Mucosa of gallbladder (tissue), 1 donor: ENCODE data around the gene MFAP1. TPM values are rescaled to one million over a fixed set of nuclear protein-coding genes. Genes with fewer than 3 reads are reported as not detected.
"Not testable (repeated sequence)": the region's sequence is repeated elsewhere in the genome, so short reads cannot be mapped to it uniquely, and the experiment has no call there.

Source experiments
- DNase-seq: peaks from one replicate; pipeline ENCODE4 v3.0.0-alpha.2; 2020; ENCODE audit warnings: low spot score
- total RNA-seq: library from RNA; stranded (reverse); gene quantifications from one replicate; pipeline ENCODE4 v1.2.1, GENCODE V29; 2021
- donor health status: DM: no; HTN: no; CAD: no.

The MFAP1 gene
- total RNA-seq, 1 donor from 2014 or later = 25.6 TPM

- no peak for DNase-seq
Measured at GRCh38 chr15:43821505-43821904, 3.0 kb downstream of the MFAP1 start.

GRCh38 chr15:43815064-43815463 lies 9.4 kb downstream of the MFAP1 start:
- DNase-seq = not testable (repeated sequence)

DNA sequence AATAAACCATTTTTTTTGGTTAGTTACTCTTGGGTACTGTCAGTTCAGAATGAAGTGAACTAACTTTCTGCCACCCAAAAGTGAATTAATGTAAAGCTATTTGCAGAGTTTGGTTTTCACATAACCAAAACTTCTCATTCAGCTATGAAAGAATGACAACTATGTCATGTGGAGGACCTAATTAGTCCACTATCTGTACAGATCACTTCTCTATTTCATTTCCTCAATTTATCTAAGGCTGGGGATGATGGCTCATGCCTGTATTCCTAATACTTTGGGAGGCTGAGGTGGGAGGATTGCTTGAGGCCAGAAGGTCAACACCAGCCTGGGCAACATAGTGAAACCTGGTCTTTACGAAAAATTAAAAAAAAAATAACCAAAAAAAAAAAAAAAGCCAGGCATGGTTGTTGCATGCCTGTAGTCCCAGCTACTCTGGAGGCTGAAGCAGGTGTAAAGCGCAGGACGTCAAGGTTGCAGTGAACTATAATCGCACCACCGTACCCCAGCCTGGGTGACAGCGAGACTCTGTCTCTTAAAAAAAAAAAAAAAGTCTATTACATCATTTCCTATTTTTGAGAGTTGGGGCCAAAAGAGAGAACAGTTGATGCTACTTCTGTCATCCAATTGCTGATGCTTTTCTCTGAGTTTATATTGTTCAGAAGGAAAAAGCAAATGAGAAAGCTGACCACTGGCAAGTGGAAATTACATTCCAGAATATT lies 15.4 kb downstream of the MFAP1 start:
- DNase-seq = no peak

DNA sequence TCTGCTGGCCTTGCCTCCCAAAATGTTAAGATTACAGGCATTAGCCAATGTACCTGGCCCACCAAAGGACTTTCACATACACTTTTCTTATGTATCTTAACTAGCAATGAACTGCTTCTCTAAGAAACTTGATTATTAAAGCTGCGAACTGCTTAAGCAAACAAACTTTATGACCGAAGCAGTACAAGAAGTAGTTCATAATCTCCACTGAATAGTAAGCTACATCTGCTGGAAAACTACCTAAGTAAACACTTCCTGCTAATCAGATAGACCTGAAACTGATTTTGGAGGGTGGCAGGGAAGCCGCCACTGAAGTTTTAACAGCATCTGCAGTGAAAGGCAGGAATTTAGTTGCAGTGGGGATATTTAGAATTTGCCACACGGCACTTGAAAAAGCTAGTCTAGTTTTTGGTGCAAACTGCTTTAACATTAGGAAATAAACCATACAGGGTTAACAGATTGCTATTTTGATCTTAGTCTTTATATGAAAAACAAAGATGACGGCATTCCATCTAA lies 16.0 kb downstream of the MFAP1 start:
- DNase-seq = no peak

GRCh38 chr15:43802676-43803075 lies 21.8 kb downstream of the MFAP1 start:
- not testable (repeated sequence) for DNase-seq

DNA sequence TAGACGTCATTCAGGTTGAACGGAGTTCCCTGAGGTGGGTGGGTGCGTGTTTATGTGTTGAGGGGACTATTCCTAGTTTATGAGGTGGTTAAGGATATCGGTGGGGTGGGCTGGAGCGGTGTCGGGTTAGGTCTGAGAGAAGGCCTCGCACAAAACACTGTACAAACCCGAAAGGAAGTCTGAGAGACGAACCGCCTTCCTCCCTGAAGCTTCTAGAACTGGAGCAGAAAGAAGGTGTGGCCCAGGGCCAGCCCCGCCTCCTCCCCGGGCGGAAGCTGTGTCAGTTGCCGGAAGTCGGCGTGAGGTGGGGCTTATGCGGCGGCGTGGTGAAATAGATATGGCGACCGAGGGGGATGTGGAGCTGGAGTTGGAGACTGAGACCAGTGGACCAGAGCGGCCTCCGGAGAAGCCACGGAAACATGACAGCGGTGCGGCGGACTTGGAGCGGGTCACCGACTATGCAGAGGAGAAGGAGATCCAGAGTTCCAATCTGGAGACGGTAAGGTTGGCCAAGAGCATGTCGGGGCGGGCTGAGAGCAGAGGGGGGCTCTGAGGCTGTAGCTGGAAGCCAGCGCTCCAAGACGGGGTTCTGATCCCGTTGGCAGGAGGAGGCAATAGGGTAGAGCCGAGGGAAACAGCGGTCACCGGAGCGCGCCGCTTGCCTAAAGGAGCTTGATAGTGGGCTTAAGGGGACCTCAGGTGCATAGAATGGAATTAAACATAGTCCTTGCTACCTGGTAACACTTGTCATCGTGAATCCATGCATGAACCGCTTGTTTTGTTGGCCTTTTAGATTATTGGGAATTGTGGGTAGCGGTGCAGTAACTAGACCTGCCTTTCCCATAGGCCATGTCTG lies 24.0 kb downstream of the MFAP1 start, which contains the start of gene HYPK:
HYPK (plus strand) TSS at position 314 of the 856 bp plus-strand sequence; CDS start at position 338, 24 bp downstream.
- DNase-seq = peak; percentile 95

DNA sequence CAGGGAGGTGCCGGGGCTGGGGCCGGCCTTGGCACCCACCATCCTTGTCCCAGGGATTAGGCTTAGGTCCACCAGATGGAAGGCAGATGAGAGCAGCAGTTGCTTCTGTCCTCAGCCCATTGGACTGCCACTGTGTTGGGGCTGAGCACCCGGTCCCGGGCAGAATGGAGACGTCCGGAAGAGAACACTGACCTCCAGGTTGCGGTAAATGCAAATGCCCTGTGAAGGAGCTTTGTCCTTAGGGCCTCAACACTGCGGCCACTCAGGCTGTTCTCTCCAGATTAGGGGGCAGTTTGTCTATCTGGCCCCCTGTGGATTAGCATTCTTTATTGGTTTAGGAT lies 24.6 kb downstream of the MFAP1 start, which contains the start of gene SERINC4:
SERINC4 (minus strand) TSS at position 276 of the 341 bp plus-strand sequence; CDS start at position 42, 234 bp downstream.
- no peak for DNase-seq

DNA sequence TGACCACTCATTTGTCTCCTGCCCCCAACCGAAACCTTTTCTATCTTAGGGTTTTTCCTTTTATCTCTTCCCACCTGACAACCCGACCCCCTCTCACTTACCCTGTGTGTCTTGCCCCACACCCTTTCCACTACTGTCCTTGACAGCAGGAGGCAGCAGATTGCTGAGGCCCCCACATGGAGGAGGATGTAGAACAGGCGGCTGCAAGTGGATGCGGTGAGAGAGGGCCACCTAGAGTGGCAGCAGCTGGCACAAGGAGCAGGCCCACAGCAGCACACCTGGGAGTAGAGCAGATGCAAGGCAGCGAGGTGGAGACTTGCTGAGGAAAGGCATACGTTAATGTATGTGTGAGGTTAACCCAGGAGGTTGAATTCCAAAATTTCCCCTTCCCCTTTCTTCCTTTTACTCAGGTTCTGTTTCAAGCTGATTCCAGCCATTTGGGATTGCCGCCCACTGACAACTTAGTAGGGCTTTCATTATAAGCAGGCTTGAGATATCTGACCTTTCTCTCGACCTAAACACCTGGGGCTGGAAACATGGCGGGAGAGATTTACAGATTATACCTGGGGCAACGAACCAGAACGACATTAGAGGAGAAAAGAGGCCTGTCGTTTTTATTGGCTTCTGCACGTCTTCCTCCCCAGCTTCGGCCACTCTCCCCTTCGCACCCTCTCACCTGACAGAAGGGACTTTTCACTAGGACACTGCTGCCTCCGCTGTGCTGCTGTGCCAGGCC lies 25.1 kb downstream of the MFAP1 start:
- DNase-seq = no peak

DNA sequence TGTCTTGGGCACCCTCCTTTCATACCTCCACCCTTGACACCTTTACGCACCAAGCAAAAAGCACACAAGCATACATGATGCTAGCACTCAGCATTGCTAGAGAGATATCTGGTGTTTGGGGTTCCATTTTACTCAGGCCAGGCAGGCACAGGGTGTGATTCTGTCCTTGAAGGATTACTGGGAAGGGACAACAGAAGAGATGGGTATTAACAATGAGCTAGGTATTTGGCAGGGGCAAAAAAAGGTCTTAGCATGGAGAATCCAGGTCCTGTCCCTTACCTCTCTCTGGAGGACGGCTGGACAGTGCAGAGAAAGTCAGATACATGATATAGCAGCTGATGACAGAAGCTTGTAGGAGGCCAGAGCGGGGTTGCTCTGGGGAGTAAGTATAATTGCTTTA lies 27.9 kb downstream of the MFAP1 start:
- no peak for DNase-seq

DNA sequence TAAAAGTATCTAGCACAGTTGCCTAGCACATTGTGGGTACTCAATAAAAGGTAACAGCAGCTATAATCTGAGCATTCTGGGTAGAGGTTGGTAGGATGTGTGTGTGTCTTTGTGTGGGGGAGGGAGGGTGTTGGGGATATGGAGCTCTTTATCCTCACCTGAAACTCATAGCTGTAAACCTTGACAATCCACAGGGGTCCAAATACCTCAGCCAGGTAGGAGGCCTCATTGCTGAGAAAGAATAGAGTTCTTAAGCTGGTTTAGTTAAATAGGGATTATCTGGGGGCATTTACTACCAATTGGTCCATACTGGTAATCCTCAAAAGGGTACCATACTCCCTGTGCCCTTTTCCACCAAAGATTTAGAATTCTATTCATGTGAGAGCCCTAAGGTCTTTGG lies 28.5 kb downstream of the MFAP1 start:
- no peak for DNase-seq

DNA sequence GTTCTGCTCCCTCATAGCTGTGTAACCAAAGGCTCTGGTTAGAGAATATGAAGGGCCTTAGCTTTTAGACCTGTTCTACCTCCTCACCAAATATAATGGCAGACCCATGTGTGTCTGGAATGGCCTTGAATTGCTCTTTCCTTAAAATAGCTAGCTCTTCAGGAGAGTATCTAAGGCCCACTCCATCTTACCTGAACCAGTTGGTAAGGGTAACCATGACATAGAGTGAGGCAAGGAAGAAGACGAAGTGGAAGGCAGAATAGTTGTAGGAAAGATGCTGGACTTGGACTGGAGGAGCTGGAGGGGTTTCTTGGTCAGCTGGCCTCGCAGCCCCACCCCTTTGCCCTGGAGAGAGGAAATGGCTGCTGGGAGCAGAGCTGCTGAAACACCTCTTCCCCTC lies 29.3 kb downstream of the MFAP1 start:
- DNase-seq = no peak

DNA sequence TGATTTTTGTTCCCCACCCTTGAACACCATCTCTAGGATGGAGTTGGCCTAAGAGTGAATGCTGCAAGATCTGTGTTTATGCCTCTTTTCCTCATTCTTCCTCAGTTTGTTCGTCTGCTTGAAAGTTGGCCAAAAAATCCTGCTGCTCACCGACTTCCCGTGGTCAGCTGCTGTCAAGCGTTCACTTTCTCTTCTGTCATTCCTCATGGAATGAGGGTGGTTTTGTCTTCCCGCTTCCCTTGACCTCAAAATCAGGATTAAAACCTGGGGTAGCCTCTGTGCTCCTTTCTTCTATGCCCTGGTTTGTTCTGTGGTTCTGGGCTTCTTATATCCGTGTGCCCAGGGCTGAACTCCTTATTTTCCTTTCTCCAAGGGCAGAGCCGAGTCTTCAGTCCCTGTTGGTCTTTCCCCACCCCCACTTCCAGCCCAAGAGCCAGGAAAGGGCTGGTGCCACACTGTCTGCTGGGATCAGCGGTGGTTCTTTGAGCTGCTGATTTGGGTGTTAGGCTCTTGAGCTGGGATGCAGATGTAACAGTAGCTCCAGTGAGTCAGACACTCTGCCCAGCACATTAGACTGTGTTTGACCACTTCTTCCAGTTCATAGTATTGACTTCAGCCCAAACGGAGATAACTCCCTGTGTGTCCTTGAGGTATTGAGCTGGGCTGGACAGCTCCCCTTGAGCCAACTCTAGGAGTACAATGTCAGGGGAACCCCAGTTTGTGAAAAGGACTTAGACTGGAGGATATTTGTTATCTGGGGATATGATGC lies 30.0 kb downstream of the MFAP1 start:
- no peak for DNase-seq

GRCh38 chr15:43793647-43794046 lies 30.8 kb downstream of the MFAP1 start:
- no peak for DNase-seq

- DNase-seq = no peak
Measured at GRCh38 chr15:43792761-43793476, 31.6 kb downstream of the MFAP1 start.

DNA sequence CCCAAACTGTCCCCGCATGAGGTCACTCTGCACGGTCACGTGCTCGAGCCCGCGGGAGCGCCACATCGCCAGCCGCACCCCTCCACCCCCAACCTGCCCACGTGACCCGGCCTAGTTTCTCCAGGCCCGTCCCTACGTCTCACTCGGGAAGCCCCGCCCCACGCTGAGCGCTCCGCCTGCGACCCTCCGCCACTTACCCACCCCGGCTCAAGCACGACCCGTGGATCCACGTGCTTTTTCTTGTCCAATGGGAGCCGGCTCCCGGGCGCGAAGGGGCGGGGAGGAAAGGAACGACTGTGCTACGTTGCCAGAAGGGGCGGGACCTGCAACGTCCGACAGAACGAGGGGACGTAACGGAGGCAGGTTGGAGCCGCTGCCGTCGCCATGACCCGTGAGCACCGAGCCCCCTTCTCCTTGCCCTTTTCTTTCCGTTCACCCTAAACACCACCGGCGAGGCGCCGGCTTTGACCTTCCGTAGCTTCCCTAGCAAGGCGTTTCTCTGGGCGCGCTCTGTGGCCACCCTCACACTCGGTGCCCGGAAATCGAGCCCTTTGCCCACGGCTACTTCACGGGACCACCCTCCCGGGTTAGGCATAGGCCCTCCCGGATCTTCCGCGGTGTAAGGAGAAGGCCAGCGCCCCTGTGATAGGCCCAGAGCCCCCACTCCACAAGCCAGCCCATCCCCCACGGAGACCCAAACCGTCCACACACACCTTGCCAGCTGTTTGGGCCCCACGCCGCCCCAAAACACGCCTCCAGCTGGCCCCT lies 32.3 kb downstream of the MFAP1 start, which contains the start of gene SERF2:
SERF2 (plus strand) TSS at position 328 of the 768 bp plus-strand sequence; CDS start at position 385, 57 bp downstream.
- DNase-seq = peak; percentile 100

- no peak for DNase-seq
Measured at GRCh38 chr15:43789409-43789808, 35.1 kb downstream of the MFAP1 start.

- DNase-seq = no peak
Measured at GRCh38 chr15:43779016-43779415, 45.5 kb downstream of the MFAP1 start.

DNA sequence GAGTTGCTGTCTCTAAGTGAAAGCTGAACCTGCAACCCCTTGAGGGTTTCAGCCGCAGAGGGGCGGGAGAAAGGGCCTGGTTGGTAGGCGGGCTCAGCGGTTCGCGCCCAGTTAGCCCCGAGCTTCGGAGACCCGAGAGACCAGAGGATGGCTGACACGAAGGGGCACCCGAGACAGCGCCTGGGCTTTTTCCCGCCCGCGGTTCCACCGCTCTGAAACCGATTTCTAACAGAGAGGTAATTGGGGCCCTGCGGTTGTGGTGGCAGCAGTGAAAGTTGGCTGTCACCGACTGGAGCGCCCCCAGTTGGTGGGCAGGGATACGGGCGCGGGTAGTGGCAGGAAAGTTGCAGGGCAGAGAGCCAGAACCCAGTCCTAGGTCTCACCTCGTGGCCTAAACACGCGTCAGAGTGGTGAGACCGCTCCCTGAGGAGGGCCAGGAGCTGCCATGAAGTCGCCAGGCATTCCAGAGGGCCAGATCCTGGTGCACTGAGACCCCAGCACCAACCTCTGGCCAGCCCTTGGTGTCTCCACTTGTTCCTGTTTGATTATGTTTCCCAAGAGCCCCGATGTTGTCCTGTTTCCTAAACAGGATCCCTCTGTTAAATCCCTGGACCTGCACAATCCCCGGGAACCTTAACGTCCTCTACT lies 47.1 kb downstream of the MFAP1 start:
- DNase-seq = peak; percentile 78

DNA sequence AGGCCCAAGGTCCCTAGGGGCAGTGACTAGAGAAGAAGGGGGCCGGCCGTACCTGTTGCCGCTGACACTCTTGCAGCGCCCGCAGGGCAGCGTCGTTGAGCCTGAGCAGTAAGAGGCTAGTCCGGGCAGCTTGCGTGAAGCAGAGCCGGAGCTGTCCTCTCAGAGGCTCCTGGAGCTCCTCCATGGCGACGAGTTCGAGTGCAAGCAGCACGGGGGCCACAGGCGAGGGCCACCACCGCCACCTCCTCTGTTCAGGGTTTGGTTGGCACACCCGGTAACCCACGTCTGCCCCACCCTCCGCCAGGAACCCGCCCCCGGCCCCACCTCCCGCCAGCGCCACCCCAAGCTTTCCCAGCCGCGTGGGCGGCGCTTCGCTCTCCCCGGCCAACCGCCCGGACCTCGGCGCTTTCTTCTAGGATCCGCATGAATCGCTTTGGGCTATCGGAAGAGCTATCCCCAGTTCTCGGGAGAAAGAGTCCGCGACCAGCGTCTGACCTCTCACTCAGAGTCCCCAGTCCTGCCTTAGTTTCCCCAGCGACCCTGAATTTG lies 47.7 kb downstream of the MFAP1 start, which contains the start of gene ELL3:
ELL3 (minus strand) TSS at position 249 of the 549 bp plus-strand sequence; CDS start at position 184, 65 bp downstream.
- DNase-seq = peak; percentile 75
